T-helper 1 cell treated with Interleukin-12 subunit alpha and Interleukin-12 subunit beta and Interleukin-4 antibody, amounts not matched to agents 30 μg/mL and 1 μg/mL, for 36 hours (primary cell): ENCODE results near the gene PDLIM1.

Source experiments
- H3K27ac Mint-ChIP-seq: one replicate; pipeline ENCODE4 v1.8.0; 2021; ENCODE audit warnings: mild to moderate bottlenecking, mixed read lengths
- H3K27me3 Mint-ChIP-seq: one replicate; pipeline ENCODE4 v1.8.0; 2021; ENCODE audit warnings: low read depth, mixed read lengths
- H3K36me3 Mint-ChIP-seq: one replicate; pipeline ENCODE4 v1.8.0; 2021; ENCODE audit warnings: low read depth, mixed read lengths
- H3K4me1 Mint-ChIP-seq: one replicate; pipeline ENCODE4 v1.8.0; 2021; ENCODE audit warnings: low read depth, mixed read lengths
- H3K4me3 Mint-ChIP-seq: one replicate; pipeline ENCODE4 v1.8.0; 2021; ENCODE audit warnings: mild to moderate bottlenecking, moderate library complexity, mixed read lengths
- H3K9me3 Mint-ChIP-seq: one replicate; pipeline ENCODE4 v1.8.0; 2021; ENCODE audit warnings: mixed read lengths

The PDLIM1 gene

DNA sequence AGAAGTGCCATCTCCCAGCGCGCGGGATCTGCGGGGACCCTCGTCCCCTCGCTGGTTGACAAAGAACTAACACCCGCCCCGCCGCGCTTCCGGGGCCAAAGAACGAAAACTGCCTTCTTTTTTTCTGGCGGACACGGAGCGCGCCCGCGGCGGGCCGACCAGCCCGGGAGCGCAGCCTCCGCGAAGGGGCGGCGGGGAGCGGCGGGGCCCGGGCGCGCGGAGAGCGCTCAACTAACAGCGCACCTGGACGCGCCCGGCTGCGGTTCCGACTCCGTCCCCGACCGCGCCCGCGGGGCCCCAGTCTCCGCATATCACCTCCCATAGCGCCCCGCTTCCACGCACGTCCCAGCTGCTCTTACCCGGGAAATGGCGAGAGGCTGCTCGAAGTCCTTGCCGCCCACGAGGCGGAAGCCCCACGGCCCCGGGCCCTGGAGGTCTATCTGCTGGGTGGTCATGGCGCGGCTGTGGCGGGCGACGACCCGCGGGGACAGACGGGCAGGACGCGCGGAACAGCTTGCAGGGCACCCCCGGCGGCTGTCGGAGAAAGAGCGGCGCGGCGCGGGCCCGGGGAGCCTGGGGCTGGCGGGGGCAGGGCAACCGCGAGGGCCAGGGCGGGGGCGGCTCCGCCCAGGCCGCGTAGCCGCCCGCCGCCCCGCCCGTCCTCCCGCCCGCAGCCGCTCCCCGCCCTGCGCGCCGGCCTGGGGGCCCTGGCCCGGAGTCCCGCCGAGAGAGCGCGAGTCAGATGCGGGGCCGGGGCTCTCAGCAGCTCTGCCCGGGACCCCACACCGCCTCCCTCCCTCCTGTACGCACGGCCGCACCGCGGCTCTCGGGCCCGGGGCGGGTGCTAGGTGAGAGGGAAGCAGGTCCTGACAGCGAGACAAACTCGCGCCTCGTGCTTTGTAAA, at the start of gene PDLIM1:
PDLIM1 (minus strand) TSS at position 543 of the 904 bp plus-strand sequence; CDS start at position 455, 88 bp downstream.
- Mint-ChIP-seq H3K4me1 (peaks cover 31% of the 10 kb centered on the region), H3K27me3 (peaks cover 49% of the 10 kb centered on the region), H3K9me3 (no peaks in the 10 kb centered on the region), H3K27ac (peak within 1 kb of the TSS; percentile 64), H3K4me3 (peak within 1 kb of the TSS; percentile 79), H3K36me3 (no peaks in the 10 kb centered on the region)

DNA sequence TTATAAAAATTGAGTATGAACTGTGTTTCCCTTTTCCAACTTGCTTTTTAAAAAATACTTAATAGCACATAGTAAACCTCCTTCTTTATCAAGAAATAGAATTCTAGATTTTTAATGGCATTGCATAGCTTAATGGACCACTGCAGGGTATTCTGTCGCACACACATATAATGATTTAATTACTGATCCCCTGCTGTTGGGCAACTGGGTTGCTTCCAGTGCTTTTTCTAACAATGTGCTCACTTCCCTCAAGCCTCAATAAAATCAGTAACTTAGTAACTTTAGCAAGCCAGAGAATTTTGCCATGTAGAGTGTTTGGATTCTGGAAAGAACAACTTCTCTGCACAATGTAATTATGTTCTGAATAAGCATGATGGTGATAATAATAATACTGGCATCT, 49.1 kb upstream of the PDLIM1 start:
- H3K27ac Mint-ChIP-seq: no peak overlapping the region
- H3K4me3 Mint-ChIP-seq: no peak overlapping the region
- no peaks in the 10 kb centered on the region for H3K9me3 Mint-ChIP-seq
- peaks cover 4% of the 10 kb centered on the region for H3K27me3 Mint-ChIP-seq
- no peaks in the 10 kb centered on the region for H3K4me1 Mint-ChIP-seq
- H3K36me3 Mint-ChIP-seq: no peaks in the 10 kb centered on the region

DNA sequence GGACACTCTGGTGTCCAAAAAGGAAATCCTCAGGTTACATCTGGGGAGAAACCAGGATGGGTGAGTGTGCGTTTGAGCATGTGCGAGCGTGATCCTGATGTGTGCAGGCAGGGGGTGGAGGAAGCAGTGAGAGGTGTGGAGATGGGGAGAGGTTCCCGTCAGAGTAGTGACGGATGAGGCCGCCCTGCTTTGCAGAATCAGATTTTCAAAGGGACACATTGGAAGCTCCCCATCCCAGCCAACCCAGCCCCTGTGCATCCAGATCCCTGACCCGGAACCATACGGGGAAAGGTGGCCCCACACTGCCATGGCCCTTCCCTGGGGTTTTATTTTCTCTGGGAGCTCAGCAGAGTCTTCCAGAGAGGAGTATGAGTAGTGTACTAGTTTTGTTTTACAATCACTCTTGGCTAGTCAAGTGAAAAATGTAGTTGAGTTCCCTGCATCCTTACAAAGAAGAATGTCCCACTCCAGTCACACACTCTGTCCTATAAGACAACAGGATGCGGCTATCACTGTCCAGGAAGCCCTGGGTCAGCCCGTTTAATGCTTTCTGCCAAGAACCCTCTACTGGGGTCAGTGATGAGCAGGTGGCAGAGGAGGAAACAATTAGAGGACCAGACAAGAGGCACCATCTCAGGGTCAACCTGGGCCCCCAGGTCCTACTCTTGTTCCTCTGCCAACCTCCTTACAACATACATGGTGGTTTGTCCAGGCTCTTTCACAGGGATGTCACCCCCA, 46.8 kb upstream of the PDLIM1 start:
- H3K36me3 Mint-ChIP-seq: no peaks in the 10 kb centered on the region
- no peaks in the 10 kb centered on the region for H3K4me1 Mint-ChIP-seq
- H3K9me3 Mint-ChIP-seq: no peaks in the 10 kb centered on the region
- H3K4me3 Mint-ChIP-seq: no peak overlapping the region
- peaks cover 4% of the 10 kb centered on the region for H3K27me3 Mint-ChIP-seq
- no peak overlapping the region for H3K27ac Mint-ChIP-seq

DNA sequence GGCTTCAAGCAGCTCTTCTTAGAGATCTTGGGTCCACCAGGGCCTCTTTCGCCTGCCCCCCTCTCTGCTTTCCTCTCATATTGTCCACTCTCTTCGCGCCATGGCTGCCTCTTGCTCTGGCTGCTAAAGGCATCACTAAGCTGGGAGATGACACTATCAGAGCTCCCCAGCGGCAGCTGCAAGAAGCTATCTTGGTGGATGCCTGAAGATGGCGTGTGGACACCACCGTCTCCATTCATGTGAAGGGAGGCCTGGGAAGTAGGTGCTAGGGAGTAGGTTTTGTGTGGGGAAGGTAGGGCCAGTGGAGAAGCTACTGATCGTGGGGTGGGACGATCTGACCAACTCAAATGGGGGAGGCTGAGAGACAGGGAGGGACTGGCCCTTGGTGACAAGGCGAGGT, 45.9 kb upstream of the PDLIM1 start:
- H3K4me3 Mint-ChIP-seq: no peak overlapping the region
- H3K4me1 Mint-ChIP-seq: no peaks in the 10 kb centered on the region
- H3K36me3 Mint-ChIP-seq: no peaks in the 10 kb centered on the region
- no peaks in the 10 kb centered on the region for H3K9me3 Mint-ChIP-seq
- H3K27ac Mint-ChIP-seq: no peak overlapping the region
- peaks cover 4% of the 10 kb centered on the region for H3K27me3 Mint-ChIP-seq

DNA sequence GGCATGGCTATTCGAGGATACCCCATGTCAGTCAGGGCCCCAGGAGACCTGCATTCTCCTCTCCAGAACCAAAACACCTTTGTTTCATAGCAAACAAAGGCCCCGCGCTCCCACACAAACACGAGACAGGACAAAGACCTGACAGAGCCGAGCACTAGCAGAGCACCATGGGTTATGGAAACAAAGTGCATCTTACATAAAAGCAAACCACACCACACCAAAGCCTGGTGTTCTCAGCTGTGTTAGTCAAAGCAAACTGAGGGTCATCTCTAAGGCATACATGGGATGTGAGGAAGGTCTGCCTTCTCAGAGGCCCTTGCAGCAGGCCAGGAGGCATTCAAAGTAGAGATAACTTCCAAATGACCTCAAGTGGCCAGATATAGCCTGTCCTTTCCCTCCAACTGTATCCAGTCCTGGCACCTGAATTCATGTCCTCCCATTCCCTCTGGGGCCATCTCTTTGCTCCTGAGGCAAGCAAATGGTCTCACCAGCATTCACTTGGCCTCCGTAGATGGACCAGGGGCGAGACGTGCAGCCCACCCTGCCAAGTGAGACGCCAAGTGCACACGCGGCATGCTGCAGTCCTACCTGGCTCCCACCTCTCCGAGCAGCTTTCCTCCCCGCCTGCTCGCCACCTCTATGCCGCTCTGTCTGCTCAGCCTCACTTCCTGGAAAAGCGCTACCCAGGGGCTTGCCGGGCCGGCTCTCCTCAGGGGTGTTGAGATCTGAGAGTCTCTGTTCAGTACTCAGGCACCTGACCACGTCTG, 45.3 kb upstream of the PDLIM1 start:
- Mint-ChIP-seq H3K9me3 (no peaks in the 10 kb centered on the region), H3K4me1 (no peaks in the 10 kb centered on the region), H3K27ac (no peak overlapping the region), H3K27me3 (peaks cover 1% of the 10 kb centered on the region), H3K4me3 (no peak overlapping the region), H3K36me3 (no peaks in the 10 kb centered on the region)

DNA sequence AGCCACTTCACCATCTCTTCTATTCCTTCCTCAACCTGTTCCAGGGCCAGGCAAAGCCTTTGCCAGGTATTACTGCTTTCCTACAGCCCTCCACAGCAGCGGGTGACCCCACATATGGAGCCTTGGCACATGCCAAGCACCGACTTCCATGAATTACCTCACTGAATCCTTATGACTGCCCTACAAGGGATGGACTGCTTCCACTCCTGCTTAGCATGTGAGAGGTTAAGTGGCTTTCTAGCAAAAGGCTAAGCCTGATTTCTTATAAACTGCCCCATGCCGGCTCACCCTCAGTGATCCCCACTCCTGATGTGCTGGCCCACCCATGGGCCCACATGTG, 44.0 kb upstream of the PDLIM1 start:
- Mint-ChIP-seq H3K36me3 (no peaks in the 10 kb centered on the region), H3K27me3 (no peaks in the 10 kb centered on the region), H3K27ac (no peak overlapping the region)

DNA sequence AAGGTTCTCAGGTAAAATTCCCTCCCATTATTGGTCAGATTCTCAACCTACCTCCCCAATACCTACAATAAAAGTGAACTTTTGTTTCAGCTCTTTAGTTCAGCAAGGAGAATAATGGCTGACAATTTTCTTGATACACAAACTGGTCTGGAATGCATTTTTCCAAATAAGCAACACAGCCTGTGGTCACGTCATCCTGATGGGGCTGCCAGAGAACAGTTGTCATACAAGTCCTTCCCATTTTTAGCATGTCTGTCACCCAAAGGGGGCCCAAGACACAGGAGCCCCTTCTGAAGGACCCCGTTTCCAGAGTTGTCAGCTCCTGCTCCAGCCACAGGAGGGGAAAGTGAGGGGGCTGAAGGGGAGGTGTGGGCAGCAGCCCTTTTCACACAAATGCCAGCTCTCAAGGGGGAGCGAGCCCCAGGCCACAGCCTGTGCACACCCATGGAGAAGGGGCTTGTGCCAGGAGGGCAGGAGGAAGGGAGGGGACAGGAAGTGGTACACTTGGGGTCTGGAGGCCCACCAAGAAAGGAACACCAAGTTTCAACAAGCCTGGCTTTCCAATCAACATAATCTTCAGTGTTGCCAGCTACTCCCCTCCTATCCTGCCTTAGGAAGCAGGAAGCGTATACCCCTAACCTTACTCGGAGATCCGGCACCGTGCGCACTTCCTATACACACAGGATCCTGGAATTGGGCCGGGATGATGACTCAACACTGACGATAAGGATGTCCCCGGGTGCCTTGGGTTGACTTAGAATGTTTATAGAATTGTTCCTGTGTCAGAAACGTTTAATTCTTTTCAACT, 43.4 kb upstream of the PDLIM1 start:
- Mint-ChIP-seq H3K9me3 (no peaks in the 10 kb centered on the region), H3K4me3 (no peak overlapping the region), H3K27me3 (no peaks in the 10 kb centered on the region), H3K4me1 (peaks cover 3% of the 10 kb centered on the region), H3K36me3 (no peaks in the 10 kb centered on the region), H3K27ac (no peak overlapping the region)

More for the DNA sequence above, 44.0 kb upstream of the PDLIM1 start:
- peaks cover under 1% of the 10 kb centered on the region for H3K4me1 Mint-ChIP-seq
- H3K4me3 Mint-ChIP-seq: no peak overlapping the region
- no peaks in the 10 kb centered on the region for H3K9me3 Mint-ChIP-seq

DNA sequence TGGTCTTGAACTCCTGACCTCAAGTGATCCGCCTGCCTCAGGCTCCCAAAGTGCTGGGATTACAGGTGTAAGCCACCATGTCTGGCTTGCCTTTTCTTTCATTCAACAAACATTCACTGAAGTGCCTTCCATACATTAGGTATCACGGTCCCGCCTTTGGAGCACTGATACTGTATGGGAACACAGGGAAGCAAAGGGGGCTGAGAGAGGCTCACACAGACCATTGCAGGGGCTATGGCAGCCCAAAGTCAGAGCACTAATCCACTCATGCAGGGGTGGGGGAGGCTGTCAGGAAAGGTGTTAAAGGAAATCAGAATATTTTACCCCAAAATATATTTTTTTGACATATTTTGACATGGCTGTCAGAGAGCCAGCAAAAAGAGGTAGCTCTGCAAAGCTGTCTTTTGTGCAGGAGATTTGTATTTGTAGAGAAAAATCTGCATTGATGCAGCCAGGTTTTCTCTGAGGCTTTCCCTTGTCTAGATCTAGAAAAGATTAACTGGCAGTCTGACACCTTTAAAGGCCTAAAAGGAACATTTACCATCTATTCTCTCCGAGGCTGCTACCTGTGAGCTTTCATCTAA, 42.0 kb upstream of the PDLIM1 start:
- H3K27me3 Mint-ChIP-seq: no peaks in the 10 kb centered on the region
- peaks cover 3% of the 10 kb centered on the region for H3K4me1 Mint-ChIP-seq
- no peak overlapping the region for H3K27ac Mint-ChIP-seq
- no peaks in the 10 kb centered on the region for H3K36me3 Mint-ChIP-seq
- H3K4me3 Mint-ChIP-seq: no peak overlapping the region
- no peaks in the 10 kb centered on the region for H3K9me3 Mint-ChIP-seq

- H3K4me3 Mint-ChIP-seq: no peak overlapping the region
- H3K9me3 Mint-ChIP-seq: no peaks in the 10 kb centered on the region
- no peaks in the 10 kb centered on the region for H3K27me3 Mint-ChIP-seq
- H3K36me3 Mint-ChIP-seq: no peaks in the 10 kb centered on the region
- no peak overlapping the region for H3K27ac Mint-ChIP-seq
- H3K4me1 Mint-ChIP-seq: peaks cover 3% of the 10 kb centered on the region
Observed at GRCh38 chr10:95331596-95332130, 40.9 kb upstream of the PDLIM1 start.

DNA sequence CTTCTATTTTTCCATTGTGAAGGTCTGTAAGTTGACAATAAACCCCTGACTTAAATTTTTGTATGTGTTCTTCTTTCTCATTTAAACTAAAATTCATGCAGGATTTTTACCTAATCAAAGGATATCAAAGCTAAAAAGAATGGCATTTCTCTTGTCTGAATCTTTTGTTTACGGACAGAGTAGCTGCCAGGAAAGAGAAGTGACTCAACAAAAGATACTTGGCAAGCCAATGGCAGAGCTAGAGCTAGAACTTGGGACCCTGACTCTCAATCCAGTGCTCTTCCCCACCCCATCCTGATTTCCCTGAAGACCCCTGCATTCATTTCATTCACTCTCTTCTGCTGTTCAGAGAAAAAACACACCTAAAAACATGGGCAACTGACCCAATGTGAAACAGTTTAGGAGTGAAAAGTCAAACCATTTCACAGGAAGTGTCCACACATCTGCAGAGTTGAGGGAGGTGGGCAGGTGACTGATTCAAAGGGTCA, 40.2 kb upstream of the PDLIM1 start:
- peaks cover 3% of the 10 kb centered on the region for H3K4me1 Mint-ChIP-seq
- H3K27me3 Mint-ChIP-seq: peaks cover 3% of the 10 kb centered on the region
- H3K36me3 Mint-ChIP-seq: no peaks in the 10 kb centered on the region
- H3K9me3 Mint-ChIP-seq: no peaks in the 10 kb centered on the region
- no peak overlapping the region for H3K4me3 Mint-ChIP-seq
- no peak overlapping the region for H3K27ac Mint-ChIP-seq

DNA sequence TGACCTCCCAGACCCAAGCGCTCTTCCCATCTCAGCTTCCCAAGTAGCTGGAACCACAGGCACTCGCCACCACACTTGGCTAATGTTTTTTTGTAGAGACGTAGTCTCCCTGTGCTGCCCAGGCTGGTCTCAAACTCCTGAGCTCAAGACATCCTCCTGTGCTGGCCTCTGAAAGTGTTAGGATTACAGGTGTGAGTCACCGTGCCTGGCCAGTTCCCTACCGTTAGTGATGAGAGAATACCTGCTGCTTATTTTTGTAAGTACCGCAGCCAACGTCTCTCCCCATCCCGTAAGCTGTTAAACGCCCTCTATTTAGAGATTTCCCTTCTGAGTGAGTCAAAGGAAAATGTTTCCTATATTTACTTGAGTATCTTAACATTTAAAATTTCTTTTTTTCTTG, 38.5 kb upstream of the PDLIM1 start:
- H3K27ac Mint-ChIP-seq: no peak overlapping the region
- H3K4me3 Mint-ChIP-seq: no peak overlapping the region
- no peaks in the 10 kb centered on the region for H3K9me3 Mint-ChIP-seq
- H3K36me3 Mint-ChIP-seq: no peaks in the 10 kb centered on the region
- H3K4me1 Mint-ChIP-seq: peaks cover 3% of the 10 kb centered on the region
- H3K27me3 Mint-ChIP-seq: peaks cover 7% of the 10 kb centered on the region

- Mint-ChIP-seq H3K36me3 (no peaks in the 10 kb centered on the region), H3K4me1 (peaks cover 3% of the 10 kb centered on the region), H3K4me3 (no peak overlapping the region), H3K27ac (no peak overlapping the region), H3K27me3 (peaks cover 7% of the 10 kb centered on the region), H3K9me3 (no peaks in the 10 kb centered on the region)
Observed at GRCh38 chr10:95328013-95328412, 37.2 kb upstream of the PDLIM1 start.

DNA sequence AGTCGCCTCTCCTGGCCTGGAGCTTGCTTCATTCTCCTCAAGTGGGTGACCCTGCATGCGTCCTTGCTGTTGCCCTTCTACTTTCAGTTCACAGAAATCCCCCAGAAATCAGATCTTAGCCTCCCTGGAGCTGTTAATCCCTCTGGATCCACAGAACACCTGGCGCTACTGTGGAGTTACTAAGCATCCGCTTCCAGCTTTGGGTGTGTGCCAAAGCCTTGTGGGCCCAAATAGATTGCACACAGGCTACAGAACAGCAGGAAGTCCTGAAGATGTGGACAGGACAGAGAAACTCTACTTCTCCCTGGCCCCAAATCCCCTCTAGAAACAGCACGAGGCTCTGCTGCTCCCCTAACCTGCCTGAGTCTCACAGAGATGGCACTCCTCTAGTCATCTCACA, 36.6 kb upstream of the PDLIM1 start:
- H3K36me3 Mint-ChIP-seq: no peaks in the 10 kb centered on the region
- H3K27ac Mint-ChIP-seq: no peak overlapping the region
- no peaks in the 10 kb centered on the region for H3K9me3 Mint-ChIP-seq
- no peak overlapping the region for H3K4me3 Mint-ChIP-seq
- H3K4me1 Mint-ChIP-seq: peaks cover 3% of the 10 kb centered on the region
- peaks cover 7% of the 10 kb centered on the region for H3K27me3 Mint-ChIP-seq
